NOMO-1 treated with dmso at 0.1 percent for 144 hours (cell line): ENCODE measurements around the gene RAB23.
A peak's percentile ranks its signal among the peaks of the same experiment; 100 is the strongest.

Experiments used
- DNase-seq: peaks from one replicate; lab custom pipeline; 2025; ENCODE audit not compliant: unreplicated experiment; lab: John Stamatoyannopoulos, UW

The RAB23 gene

GRCh38 chr6:57221936-57222742 lies at the start of gene RAB23:
TSS of gene RAB23 (minus strand) at chr6:57222307. CDS start at chr6:57210380, 11,927 bp downstream.
- peak; percentile 54 for DNase-seq

DNA sequence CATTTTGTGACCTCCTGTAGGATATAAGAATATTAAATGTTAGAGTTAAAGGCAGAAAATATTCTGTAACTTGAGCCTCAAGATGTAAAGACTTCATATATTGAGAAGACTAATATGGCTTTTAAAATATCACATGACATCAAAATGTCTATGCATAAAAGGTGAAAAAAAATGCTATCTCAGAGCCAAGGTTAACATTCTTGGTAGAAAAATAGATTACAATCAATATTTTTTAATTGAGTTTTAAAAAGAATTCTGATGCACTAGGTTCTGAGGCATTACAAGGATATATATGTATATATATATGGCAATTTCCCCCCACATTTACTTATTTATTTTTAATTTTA lies 46.2 kb upstream of the RAB23 start:
- DNase-seq, result no peak

DNA sequence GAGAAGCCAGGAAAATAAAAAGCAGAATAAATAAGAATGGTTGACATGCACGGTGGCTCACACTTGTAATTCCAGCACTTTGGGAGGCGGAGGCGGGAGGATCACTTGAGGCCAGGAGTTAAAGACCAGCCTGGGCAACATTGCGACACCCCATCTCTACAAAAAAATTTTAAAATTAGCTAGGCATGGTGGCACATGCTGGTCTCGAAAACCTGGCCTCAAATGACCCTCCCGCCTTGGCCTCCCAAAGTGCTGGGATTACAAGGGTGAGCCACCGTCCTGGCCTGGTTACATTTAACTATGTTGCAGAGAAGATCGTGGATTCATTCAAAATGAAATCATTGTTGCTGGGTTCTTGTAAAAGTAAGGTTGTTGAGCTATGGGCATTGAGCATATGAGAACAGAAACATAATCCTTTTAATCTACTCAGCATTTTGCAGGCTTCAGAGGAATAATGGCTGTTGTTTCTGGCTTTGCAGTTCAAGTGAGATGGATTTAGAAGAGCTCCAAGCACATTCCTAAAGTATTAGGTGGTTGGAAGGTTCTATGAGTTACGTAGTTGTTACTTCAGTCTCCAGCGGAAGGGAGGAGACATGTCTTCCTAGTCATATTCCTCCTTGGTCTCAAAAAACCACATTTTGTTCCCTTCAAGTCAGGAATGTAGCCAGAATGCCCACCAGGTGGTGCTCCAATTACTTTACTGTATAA lies 45.6 kb upstream of the RAB23 start:
- no peak for DNase-seq

- DNase-seq, result no peak
Observed at GRCh38 chr6:57265755-57266221, 43.7 kb upstream of the RAB23 start.

GRCh38 chr6:57263739-57264138 lies 41.6 kb upstream of the RAB23 start:
- no peak for DNase-seq

GRCh38 chr6:57262901-57263694 lies 41.0 kb upstream of the RAB23 start:
- no peak for DNase-seq

DNA sequence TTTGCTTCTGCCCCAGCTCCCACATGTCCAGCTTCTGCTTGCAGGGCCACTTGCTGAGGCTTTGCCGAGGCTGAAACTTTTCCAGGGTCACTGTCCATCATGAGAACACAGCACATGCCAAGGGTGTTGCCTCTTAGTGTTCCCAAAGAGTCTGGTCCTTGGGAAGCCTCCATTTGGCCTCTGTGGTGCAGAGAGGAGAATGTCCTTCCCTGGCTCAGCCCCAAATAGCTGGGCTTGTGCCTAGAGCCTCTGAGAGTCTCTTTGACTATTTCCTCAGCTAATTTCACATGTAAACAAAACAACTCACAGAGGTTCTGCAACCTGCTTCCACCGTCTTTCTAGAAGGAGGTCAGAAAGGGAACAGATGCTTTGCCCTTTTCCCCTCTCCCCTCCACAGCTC lies 40.4 kb upstream of the RAB23 start:
- DNase-seq, result no peak

- DNase-seq, result no peak
Observed at GRCh38 chr6:57261926-57262325, 39.8 kb upstream of the RAB23 start.

DNA sequence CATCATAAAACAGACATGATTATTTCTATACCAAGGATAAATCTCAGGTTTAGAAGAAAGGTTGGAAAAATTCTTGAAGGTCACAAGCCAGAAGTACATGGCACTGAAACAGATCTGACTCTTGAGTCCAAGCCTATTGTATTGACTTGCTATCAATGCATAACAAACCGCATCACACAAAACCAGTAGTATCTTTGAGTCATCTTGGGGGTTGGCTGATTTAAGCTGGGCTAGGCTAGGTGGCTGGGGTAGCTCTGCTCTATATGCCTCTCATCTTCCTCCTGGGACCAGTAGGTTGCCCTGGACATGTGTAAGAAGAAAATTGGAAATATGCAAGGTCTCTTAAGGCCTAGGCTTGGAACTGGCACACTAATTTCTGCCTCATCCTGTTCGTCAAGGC lies 37.0 kb upstream of the RAB23 start:
- DNase-seq, result no peak

- DNase-seq, result no peak
Observed at GRCh38 chr6:57257911-57258541, 35.9 kb upstream of the RAB23 start.

GRCh38 chr6:57256541-57256940 lies 34.4 kb upstream of the RAB23 start:
- no peak for DNase-seq

DNA sequence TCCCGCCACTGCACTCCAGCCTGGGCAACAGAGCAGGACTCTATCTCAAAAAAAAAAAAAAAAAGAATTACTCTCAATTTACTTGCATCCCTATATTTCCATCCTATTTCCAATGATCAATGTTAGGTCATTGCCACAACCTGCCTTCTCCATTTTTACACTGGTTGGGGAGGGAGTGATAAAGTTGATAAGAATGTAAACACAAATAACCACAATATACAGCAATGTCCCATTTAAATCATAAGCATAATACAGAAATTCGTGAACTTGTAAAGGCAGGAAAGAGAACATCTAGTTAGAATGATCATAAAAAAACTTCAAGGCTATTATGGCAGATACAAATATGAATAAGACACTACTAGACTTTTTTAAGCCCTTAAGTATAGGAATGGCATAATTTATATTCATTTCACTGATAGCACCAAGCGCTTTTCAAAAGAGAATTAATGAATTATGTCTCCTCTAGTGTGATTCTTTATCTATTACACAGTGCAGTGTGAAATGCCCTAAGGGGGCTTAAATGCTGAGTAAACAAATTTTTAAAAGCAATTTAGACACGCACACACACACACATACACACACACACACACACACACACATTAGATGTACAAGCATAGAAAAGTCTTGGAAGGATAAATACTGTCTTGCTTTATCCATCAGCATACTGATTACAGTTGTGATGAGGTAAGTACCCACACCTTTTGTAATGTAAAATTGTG lies 33.5 kb upstream of the RAB23 start:
- no peak for DNase-seq

DNA sequence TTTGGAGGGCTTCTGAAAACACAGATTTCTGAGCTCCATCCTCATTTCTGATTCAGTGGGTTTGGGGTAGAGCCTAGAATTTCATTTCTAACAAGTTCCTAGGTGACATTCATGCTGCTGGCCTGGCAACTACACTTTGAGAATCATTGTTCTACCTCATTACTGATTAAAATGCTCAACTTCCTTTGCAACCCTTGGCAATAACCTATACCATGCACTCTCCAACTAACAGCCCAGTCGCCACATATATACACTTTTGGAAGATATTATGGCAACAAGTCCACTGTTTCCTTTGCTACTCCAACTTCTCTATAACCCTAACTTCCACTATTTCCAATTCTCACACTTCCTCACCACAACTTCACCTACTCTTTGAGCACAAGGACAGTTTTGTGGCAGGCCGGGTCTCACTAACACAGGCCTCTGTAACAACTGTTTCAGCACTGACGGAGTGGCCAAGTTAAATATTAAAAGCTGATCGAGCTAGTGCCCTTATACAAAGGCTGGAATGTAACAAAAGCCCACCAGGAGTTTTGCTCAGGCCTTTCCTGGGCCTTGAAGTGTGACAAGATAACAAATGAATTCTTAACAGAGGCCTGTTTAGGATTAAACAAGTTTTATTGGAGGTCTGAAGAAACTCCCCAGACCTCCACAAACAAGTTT lies 32.1 kb upstream of the RAB23 start:
- no peak for DNase-seq

DNA sequence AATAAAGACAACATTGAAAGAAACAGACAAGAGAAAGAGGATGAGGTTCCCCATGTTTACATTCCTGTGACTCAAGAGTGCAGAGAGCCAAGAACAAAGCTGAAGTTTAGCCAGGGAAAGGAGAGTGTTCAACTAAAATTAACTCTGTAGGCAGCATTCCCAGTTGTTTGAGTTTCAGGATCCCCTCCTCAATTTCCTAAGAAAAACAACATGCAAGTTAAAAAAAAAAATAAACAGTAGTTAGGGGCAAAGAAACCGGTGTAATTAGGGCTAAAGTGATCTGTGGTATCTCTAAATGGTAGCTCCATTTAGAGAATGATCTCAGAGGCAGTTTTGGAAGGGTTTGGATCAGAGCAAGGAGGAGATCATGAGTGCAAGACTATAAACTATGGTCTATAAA lies 30.9 kb upstream of the RAB23 start:
- no peak for DNase-seq

DNA sequence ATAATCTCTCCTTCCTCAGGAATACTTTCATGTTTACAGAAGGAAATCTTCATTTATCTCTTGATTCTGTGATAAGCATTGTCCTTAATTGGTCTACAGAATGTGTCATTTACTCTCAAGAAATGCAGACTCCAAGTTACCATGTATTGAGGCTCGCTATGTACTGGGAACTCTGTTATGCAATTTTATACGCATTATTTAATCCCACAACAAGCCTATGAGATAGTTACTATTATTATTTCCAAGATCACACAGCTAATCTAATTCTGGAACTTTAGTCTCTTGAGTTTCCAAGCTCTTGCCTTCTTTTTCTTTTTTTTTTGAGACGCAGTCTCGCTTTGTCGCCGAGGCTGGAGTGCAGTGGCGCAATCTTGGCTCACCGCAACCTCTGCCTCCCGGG lies 30.0 kb upstream of the RAB23 start:
- DNase-seq, result no peak

- no peak for DNase-seq
Observed at GRCh38 chr6:57250348-57250747, 28.2 kb upstream of the RAB23 start.

DNA sequence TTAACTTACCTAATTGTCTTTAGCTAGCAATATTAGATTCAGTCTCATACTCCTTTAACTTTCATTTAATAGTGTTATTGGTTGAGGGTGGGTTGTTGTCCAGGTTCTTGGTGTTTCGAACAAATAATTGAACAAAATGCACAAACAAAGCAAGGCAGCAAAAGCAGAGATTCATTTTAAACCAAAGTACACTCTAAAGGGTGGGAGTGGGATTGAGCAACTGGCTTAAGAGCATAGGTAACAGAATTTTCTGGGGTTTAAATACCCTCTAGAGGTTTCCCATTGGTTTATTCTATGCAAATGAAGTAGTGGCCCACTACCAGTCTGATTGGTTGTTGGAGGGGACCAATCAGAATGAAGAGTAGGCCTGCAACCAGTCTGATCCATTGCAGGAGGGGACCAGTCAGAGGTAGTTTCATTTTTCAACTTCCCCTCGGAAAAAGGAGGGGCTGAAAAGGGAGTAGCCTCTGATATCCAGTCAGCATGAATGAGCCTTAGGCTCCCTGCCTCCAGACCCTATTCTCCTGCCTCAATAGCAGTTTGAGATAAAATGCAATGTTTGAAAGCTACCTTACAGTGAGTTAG lies 26.3 kb upstream of the RAB23 start:
- DNase-seq, result no peak

DNA sequence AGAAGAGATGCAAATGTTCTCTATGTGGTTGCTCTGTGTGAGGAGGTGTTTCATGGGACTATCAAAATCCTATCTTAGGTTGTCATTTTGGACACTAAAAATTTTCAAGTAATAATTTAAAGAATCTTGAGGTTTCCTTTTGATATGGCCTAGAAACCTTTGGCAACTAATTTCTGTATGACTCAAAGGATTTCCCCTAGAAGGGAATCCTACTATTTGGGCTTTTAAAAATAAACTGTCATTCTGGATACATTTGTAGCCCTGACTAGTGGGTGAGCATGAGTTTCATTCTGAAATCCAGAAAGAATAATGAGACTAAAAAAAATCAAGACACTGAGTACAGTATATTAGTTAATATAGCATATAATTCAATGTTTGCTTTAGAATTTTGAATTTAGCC lies 25.5 kb upstream of the RAB23 start:
- DNase-seq, result no peak

DNA sequence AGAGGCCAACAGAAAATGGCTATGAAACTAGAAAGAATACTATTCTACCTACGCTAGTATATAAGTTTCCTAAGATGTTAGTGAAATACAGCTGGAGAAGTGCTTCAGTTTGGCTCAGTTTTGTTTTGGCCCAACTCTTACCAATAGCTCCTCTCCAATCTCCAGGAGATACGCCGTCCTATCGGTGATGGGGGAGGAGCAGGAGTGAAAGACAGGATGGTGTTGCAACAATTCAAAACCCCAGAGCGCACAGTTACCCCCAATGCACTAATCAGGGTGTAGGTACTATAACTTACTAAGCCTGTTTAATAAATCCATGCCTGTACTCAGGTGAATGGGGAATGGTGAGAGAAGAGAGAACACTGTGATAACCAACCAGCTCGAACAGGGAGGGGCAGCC lies 24.2 kb upstream of the RAB23 start:
- DNase-seq, result no peak

DNA sequence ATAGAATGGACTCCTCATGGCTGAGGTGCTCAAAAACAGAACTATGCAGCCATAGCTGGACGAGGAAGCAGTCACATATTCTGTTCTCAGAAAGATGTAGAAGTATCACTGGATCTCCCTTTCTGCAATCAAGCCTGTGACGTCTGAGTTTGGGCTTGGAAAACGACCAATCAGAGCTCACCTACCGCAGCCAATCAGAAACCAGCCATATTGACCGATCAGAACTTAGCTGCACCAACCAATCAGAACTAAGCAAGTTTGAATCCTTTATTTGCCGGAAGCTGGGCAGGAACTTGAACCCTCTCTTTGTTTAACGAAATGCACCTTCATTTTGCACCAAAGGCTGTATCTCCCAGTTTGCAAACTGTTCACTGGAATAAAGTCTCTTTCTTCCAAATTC lies 21.8 kb upstream of the RAB23 start:
- no peak for DNase-seq
